Fibroblast of the aortic adventitia (primary cell): ENCODE data around the gene KRTAP15-1. TPM values are rescaled to one million over a fixed set of nuclear protein-coding genes. Genes with fewer than 3 reads are reported as not detected.

Experiments
- DNase-seq: peaks from one replicate; pipeline ENCODE4 v3.0.0-alpha.2; 2010; ENCODE audit warnings: low read depth
- H3K4me3 ChIP-seq: 2 replicates; pipeline ENCODE4 v1.5.1; 2011; ENCODE audit warnings: low read depth, mild to moderate bottlenecking, control low read depth, low read length, moderate library complexity
- total RNA-seq: library from RNA; depleted of rRNA; stranded (reverse); fragments of >200 nt; gene quantifications from 2 replicates; pipeline ENCODE4 v1.2.3, GENCODE V29; 2012; ENCODE audit warnings: low replicate concordance
- TF ChIP-seq, protein P1 (sequence below): IDR thresholded peaks from 2 replicates; pipeline ENCODE4 v1.5.1; 2011; ENCODE audit warnings: mild to moderate bottlenecking, low read length, control low read depth, inconsistent platforms; ENCODE audit not compliant: insufficient read depth

KRTAP15-1 gene
- total RNA-seq, 1 donor, result not detected

DNA sequence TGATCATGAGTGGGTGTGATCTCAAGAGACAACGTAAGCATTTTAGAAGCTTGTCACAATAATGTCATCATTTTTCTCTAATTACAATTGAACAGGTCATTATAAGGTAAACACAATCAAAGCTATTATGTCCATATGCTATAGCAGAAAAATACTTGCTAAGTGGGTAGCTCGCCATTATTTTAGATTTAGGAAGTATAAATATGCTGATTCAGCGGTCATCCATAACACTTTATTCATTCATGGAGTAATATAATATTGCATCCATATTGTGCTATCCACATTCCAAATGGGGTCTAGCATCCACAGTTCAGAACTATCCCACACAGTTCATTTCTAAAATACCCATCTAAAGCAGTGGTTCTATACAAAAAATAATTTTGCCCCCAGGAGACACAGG lies 8.4 kb downstream of the KRTAP15-1 start:
- TF ChIP-seq, protein P1, sequence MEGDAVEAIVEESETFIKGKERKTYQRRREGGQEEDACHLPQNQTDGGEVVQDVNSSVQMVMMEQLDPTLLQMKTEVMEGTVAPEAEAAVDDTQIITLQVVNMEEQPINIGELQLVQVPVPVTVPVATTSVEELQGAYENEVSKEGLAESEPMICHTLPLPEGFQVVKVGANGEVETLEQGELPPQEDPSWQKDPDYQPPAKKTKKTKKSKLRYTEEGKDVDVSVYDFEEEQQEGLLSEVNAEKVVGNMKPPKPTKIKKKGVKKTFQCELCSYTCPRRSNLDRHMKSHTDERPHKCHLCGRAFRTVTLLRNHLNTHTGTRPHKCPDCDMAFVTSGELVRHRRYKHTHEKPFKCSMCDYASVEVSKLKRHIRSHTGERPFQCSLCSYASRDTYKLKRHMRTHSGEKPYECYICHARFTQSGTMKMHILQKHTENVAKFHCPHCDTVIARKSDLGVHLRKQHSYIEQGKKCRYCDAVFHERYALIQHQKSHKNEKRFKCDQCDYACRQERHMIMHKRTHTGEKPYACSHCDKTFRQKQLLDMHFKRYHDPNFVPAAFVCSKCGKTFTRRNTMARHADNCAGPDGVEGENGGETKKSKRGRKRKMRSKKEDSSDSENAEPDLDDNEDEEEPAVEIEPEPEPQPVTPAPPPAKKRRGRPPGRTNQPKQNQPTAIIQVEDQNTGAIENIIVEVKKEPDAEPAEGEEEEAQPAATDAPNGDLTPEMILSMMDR, result no peak
- no peak overlapping the region for H3K4me3 ChIP-seq
- no peak for DNase-seq

DNA sequence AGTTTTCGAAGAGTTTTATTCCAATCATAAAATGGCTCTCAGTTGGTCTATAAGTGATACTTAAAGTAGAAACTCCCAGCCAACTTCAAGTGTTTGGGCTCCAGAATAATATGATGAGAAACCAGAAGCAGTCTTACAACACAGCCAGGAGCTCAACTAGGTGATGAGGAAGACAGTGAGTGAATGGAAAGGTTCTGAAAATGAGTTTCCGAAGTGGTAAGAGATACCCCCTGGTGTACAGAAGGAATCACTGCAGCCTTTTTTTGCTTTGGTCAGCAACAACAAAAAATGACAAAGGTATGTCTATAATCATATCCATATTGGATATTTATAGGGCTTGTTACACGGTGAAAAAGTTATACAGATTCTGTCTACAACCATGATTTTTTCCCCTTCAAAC lies 23.6 kb downstream of the KRTAP15-1 start:
- H3K4me3 ChIP-seq, result no peak overlapping the region
- no peak for DNase-seq
- TF ChIP-seq, protein P1, result no peak

DNA sequence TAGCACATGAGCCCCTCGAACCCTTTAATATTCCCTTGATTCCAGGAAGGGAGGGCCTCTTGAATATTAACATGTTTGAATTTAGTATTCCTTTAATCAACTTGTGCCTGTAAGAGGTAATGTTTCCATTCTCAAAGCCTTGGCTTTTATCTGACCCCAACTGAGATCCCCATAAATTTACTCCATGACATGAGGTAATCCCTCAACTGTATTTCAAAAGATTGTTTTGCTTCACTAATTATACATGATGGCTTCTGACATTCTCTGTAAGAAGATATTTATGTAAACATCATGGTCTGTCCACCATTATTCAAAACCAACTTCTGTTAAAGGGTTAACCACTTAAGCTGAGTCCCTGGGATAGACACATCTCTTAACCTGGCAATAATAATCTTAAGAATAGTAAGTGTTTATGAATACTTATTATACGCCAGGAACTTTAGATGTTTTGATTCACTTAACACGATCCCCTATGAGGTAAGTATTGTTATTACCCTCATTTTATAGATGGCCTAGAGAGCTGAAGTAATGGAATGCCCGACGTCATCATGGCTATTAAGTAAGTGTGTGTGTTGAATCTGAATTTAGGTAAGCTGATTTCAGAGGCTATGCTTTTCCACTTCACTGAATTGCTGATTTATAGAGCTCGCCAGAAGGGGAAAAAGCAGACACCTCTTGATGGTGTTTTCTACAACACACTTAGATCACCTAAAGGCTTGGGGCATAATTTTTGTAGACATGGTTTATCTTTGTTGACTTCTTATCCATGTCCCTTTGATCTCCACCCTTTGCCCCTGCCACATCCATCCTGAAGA lies 29.0 kb downstream of the KRTAP15-1 start:
- TF ChIP-seq, protein P1, result no peak
- DNase-seq, result no peak
- H3K4me3 ChIP-seq, result no peak overlapping the region

- no peak overlapping the region for H3K4me3 ChIP-seq
- no peak for DNase-seq
- TF ChIP-seq, protein P1, result no peak
These were observed 37.9 kb downstream of the KRTAP15-1 start for GRCh38 chr21:30478004-30478403.

DNA sequence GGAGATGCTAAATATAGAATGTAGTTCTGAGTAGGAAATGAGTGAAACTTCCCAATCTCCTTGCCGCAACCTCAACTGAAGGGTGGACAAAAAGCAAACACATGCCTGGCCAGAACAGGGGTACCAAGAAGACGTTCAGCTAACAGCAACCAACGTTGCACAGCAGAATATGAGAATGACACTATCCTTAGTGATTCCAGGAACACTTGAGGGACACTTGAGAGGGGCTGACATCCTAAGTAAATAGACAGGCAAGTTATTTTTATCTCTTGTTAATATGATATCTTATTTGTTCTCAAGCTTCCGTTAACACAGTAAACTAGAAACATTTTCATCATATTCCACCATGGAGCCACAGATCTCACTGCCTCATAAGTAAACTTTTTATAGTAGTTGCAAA lies 39.2 kb downstream of the KRTAP15-1 start:
- no peak for DNase-seq
- H3K4me3 ChIP-seq, result no peak overlapping the region
- TF ChIP-seq, protein P1, result no peak

DNA sequence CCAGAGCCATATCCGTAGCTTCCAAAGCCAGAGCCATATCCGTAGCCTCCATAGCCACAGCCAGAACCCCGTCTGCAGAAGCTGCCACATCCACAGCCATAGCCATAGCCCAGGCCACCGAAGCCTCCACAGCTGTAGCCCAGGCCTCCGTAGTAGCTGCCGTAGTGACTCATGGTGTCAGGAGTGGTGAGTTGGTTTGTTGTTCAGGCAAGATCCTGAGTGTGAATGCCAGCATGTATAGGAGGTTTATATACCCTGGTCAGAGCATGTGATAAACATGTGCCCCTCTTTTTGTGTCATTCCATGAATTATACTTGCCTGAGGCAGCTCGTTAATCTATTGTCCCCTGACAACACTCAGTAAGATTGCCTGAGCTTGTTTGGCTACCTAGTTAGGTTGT lies 40.1 kb downstream of the KRTAP15-1 start, which contains the start of gene KRTAP19-1:
Gene KRTAP19-1, minus strand, starts transcription at position 223 of the 400 bp plus-strand sequence. Its CDS starts 50 bp downstream, at position 173.
- DNase-seq, result no peak

More for the DNA sequence above, 40.1 kb downstream of the KRTAP15-1 start, which contains the start of gene KRTAP19-1:
- TF ChIP-seq, protein P1, result no peak
- H3K4me3 ChIP-seq, result no peak within 1 kb of the TSS
